K562 treated with DMSO at 1 percent for 24 hours (cell line): ENCODE measurements around the gene CFAP97D2. TPM values are rescaled to one million over a fixed set of nuclear protein-coding genes. Genes with fewer than 3 reads are reported as not detected.

ENCODE experiments used
- total RNA-seq: library from RNA; unstranded; fragments of 300-600 nt; gene quantifications from 2 replicates; pipeline ENCODE4 v1.2.3, GENCODE V29; 2022; ENCODE audit warnings: low read depth; ENCODE audit not compliant: insufficient read depth

The CFAP97D2 gene
- not detected in 2 replicates for total RNA-seq

DNA sequence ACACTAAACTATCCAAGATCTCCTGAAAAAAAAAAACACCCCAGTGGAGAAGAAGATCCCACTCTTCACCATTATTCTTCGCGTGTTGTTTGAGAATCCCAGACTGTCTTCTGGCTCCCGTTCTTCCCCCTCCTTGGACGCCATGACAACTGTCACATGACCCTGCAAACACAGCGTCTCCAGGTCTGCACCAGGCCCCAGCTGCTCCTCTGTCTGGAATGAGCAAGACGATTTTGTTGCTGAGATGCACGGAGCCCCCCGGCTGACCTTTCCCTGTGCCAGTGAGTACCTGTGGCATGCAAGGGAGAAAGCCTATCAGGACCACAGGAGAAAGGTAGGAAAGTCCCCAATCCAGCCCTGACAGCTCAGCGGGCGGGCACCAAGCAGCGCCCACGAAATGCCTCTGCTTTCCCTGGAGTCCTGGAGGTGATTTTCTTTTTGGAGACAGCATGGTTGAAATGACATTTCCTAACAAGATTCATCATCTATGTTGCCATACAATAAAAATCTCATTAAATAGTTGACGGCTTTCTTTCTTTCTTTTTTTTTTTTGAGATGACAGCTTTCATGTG is at the start of gene CFAP97D2:
Gene CFAP97D2, plus strand, starts transcription at position 171 of the 572 bp plus-strand sequence. Its CDS starts 74 bp downstream, at position 245.

DNA sequence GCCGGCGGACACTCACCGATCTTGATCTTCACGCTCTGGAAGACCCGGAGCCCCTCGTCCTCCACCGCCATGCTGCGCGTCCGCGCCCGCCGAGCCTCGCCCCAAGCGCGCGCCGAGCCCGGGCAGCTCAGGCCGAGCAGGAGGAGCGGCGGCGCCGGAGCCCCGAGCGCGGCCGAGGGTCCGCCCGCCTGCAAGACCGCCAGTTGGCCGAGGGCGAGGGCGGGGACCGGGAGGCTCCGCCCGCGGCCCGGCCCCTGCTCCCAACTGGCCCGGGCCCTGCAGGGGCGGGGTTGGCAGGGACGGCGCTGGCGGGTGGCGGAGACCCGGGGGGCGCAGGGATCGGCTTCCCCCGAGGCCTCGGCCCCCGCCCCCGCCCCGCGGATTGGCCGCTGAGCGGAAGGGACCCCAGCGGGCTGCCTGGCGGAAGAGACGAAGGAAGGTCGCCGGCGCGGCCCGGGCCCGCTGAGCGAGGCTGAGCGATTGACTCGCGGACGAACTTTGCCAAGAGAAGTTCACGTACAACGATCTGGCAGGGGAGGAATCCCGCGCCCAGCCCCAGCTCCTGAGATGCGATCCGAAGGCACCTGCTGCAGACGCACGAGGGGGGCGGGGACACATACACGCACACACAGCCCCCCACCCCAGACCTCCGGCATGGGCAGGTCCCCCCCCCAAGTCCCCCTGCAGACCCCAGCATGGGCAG is 46.5 kb upstream of the CFAP97D2 start, which contains the start of gene RASA3:
Gene RASA3, minus strand, starts transcription at position 205 of the 703 bp plus-strand sequence. Its CDS starts 134 bp downstream, at position 71.

GRCh38 chr13:114234645-114235421 is 55.8 kb downstream of the CFAP97D2 start, which contains the start of gene CDC16:
CDC16 (plus strand) TSS chr13:114234897; CDS start chr13:114235085, 188 bp downstream.

Other genes with a start within 250 kb of the CFAP97D2 start
- 0.14 and 1.3 TPM in 2 replicates for gene C13orf46, start 205.2 kb upstream of the CFAP97D2 start, total RNA-seq
- 21.2 and 21.3 TPM in 2 replicates for gene RASA3, start 46.6 kb upstream of the CFAP97D2 start, total RNA-seq
- 36.2 and 36.4 TPM in 2 replicates for gene CDC16, start 55.6 kb downstream of the CFAP97D2 start, total RNA-seq
- 57.4 and 63.7 TPM in 2 replicates for gene UPF3A, start 102.3 kb downstream of the CFAP97D2 start, total RNA-seq
- 21.1 and 23.3 TPM in 2 replicates for gene CHAMP1, start 135.2 kb downstream of the CFAP97D2 start, total RNA-seq